Psoas muscle (tissue), 8 donors: ENCODE results near the gene RPL11. TPM values are rescaled to one million over a fixed set of nuclear protein-coding genes. Genes with fewer than 3 reads are reported as not detected.
A peak's percentile ranks its signal among the peaks of the same experiment; 100 is the strongest.

Experiments
- ATAC-seq, 4 donors: fragments of 200-7000 bp; cut with Tn5 transposase; one replicate each; pipeline ENCODE4 v1.9.1; 2020; ENCODE audit warnings: moderate library complexity in 3 of 4, mild to moderate bottlenecking in 2 of 4
- DNase-seq, 2 donors: peaks; one replicate each; pipeline ENCODE4 v3.0.0-alpha.2; 2020
- H3K27ac ChIP-seq: fragments of 200-600 bp; one replicate; pipeline ENCODE4 v1.8.0; 2022
- H3K27me3 ChIP-seq, 3 donors: fragments of 200-600 bp in 1 of 3; one replicate each; pipeline versions ENCODE4 v1.6.1 to v1.8.0; 2013 to 2022; ENCODE audit warnings: low read length in 2 of 3, mild to moderate bottlenecking in 2 of 3, moderate library complexity in 1 of 3; ENCODE audit not compliant: insufficient read depth in 3 of 3
- H3K36me3 ChIP-seq, 2 donors: fragments of 200-600 bp in 1 of 2; one replicate each; pipeline versions ENCODE4 v1.6.1 to v1.8.0; 2013 to 2022; ENCODE audit warnings: low read depth in 1 of 2, mild to moderate bottlenecking in 1 of 2, moderate library complexity in 1 of 2; ENCODE audit not compliant: insufficient read depth in 1 of 2
- H3K4me1 ChIP-seq: fragments of 200-600 bp; one replicate; pipeline ENCODE4 v1.8.0; 2022
- H3K4me3 ChIP-seq: fragments of 200-600 bp; one replicate; pipeline ENCODE4 v1.8.0; 2022; ENCODE audit warnings: mild to moderate bottlenecking
- H3K9me3 ChIP-seq: fragments of 200-600 bp; one replicate; pipeline ENCODE4 v1.8.0; 2022
- WGBS, 3 donors: extraction: QIAGEN DNeasy Blood & Tissue Kit; methylation state at CpG; one replicate each; pipeline versions ENCODE4 v1.1.6 to v1.1.7; 2013; 5-methylcytosine and 5-hydroxymethylcytosine counted together
- intact Hi-C, 2 donors: fragments of 100-400 bp; cut with DNase I; formaldehyde crosslinking; loops; one replicate each; pipeline versions ENCODE4 v1.11.0 to v1.14.2; 2022
- long read RNA-seq, 2 donors: library from polyadenylated mRNA; unstranded; transcript quantifications; one replicate each; pipeline ENCODE4 v2.0.0, GENCODE V29; 2021
- polyA plus RNA-seq, 3 donors: library from polyadenylated mRNA; stranded (reverse); fragments of 200-250 nt; gene quantifications; one replicate each; pipeline ENCODE4 v1.2.3, GENCODE V29; 2013
- total RNA-seq, 4 donors: library from RNA; stranded (reverse); fragmentation: NEBNext Ultra II Directional in 2 of 4; extraction: Animal tissue kit (Norgen Biotek cat#: 25700) in 2 of 4; gene quantifications; one replicate each; pipeline versions ENCODE4 v1.2.1 to v1.2.4, GENCODE V29; 2021 to 2023
- TF ChIP-seq, protein P1 (sequence below): fragments of 200-600 bp; IDR thresholded peaks from one replicate; pipeline ENCODE4 v1.8.0; 2022; ENCODE audit warnings: antibody characterized with exemption
- donor health status: healthy with polysubstance abuse.
- donor health status: DM: no; HTN: no; CAD: no; lungs with moderate emphysema.
- donor health status: Bipolar disorder and iron deficiency.
- donor health status: healthy.
- donor health status: DM: yes; HTN: yes; CAD: no.
- donor health status: DM: no; HTN: no; CAD: no.
- donor health status: DM: no; HTN: no; CAD: no.
- donor health status: DM: yes; HTN: yes; CAD: no.

Gene RPL11
- 100 to 1,000 TPM; 486 to 688 (median 592) TPM for total RNA-seq
- polyA plus RNA-seq: 1,000 to 10,000 TPM in 2 of 3 donors, 100 to 1,000 TPM in 1; 842 to 1,926 (median 1,102) TPM
- long read RNA-seq, donor 1, transcript RPL11-201 (6 exons, 660 nt): minor isoform, 18 of 200 reads
- long read RNA-seq, donor 1, transcript RPL11-203 (5 exons, 879 nt): minor isoform, 11 of 200 reads
- long read RNA-seq, donor 1, transcript RPL11-206 (6 exons, 1,017 nt): major isoform, 117 of 200 reads
- long read RNA-seq, donor 1, partial matches to known transcripts: 50 of 200 reads
- long read RNA-seq, donor 1, other reads (novel, unspliced or antisense): 3 of 200 reads
- long read RNA-seq, donor 2, transcript RPL11-203 (5 exons, 879 nt): minor isoform, 11 of 245 reads
- long read RNA-seq, donor 2, transcript RPL11-206 (6 exons, 1,017 nt): major isoform, 170 of 245 reads
- long read RNA-seq, donor 2, transcript RPL11-201 (6 exons, 660 nt): minor isoform, 23 of 245 reads
- long read RNA-seq, donor 2, partial matches to known transcripts: 34 of 245 reads
- long read RNA-seq, donor 2, other reads (novel, unspliced or antisense): 5 of 245 reads

DNA sequence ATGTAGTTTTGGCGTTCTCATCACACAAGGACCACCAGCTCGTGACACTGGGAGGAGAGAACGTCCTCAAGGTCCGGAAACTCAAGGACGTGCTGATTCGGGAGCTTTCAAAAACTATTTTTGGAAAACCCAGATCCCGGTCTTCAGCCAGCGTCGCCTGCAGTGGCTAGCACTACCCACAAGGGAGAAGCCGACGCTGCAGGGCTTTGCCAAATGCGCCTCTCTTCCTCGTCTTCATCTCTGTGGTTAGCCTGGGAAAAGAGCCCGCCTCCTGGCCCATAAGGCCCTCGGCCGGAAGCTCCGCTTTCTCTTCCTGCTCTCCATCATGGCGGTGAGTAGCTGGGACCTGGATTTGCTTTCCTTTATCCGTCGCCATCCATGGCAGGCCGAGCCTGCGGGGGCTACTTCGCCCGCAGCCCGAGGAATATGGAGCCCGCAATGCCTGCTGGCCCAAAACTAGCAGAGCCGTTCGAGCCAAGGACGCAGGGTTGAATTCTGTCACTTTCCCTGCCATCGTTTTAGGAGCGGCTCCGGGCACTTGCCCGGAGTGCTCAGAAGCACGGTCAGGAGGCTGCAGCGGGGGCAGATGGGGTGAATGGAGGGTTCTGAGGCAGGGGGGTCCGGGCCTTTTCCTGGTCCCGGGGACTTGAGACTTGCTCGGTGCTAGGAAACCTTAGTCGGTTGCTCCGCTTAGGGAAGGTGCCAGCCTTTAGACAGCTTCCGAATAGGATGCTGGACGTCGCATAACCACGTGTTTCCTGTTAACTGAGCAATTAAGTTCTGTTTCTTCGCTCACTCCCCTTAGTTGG, at the start of gene RPL11:
TSS of gene RPL11 (plus strand) at position 308 of the 809 bp plus-strand sequence. CDS start at position 326, 18 bp downstream.
- TF ChIP-seq, protein P1, sequence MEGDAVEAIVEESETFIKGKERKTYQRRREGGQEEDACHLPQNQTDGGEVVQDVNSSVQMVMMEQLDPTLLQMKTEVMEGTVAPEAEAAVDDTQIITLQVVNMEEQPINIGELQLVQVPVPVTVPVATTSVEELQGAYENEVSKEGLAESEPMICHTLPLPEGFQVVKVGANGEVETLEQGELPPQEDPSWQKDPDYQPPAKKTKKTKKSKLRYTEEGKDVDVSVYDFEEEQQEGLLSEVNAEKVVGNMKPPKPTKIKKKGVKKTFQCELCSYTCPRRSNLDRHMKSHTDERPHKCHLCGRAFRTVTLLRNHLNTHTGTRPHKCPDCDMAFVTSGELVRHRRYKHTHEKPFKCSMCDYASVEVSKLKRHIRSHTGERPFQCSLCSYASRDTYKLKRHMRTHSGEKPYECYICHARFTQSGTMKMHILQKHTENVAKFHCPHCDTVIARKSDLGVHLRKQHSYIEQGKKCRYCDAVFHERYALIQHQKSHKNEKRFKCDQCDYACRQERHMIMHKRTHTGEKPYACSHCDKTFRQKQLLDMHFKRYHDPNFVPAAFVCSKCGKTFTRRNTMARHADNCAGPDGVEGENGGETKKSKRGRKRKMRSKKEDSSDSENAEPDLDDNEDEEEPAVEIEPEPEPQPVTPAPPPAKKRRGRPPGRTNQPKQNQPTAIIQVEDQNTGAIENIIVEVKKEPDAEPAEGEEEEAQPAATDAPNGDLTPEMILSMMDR: peak; percentile 83
- peaks cover 43% of the 10 kb centered on the region for H3K4me1 ChIP-seq
- H3K9me3 ChIP-seq: no peaks in the 10 kb centered on the region

DNA sequence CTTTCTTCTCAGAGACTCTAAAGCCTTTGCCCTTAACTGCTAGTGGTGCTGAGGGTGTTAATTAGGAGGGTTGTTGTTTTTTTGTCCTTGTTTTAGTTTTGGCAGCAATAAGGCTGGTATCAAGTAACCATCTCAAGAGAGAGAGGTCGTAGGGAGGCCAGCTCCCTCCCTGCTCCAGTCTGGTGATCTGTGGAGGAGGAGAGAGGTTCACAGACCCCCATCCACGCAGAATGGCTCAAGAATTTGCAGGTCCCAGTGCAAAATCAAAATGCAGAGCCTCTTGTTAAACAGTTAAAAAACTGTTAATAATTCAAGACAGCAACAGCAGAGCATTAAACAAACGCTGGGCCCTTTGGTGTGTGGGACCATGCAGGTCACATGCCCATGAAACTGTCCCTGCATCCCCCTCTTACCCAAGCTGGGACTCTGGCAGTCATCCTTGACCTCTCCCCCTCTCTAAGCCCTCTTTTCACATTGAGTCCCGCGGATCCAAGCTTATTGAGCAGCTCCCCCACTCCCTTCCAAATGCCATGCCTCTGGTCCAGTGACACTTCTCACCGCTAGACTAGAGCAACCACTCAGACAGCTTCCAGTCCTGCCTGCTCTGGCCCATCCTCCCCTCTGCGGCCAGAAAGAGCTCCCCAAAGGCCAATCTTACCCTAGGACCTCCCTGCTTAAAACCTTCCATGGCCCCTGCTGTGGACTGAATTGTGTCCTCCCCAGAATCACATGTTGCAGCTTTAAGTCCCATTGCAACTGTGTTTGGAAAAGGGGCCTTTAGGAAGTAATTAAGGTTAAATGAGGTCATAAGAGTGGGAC, 47.7 kb upstream of the RPL11 start:
- DNase-seq (no peak), ATAC-seq (peak in 2 of 4 donors; percentile 32 to 60)
- peaks cover 21% of the 10 kb centered on the region for H3K4me1 ChIP-seq
- intact Hi-C loops: no loop called here
- no peaks in the 10 kb centered on the region for H3K9me3 ChIP-seq
- H3K36me3 ChIP-seq: no peaks in the 10 kb centered on the region
- no peaks in the 10 kb centered on the region for H3K27me3 ChIP-seq
- no peak overlapping the region for H3K4me3 ChIP-seq
- TF ChIP-seq, protein P1: no peak
- WGBS, 3 donors: 23 to 30% (median 28%) methylated on average over 7 of the region's 7 CpGs
- H3K27ac ChIP-seq: no peak overlapping the region

More for the DNA sequence above, at the start of gene RPL11:
- ATAC-seq (peak; percentile 98 to 99 (median 99)), DNase-seq (peak; percentile 90 to 96)
- 0 to 1% (median 0%) methylated on average over 45 of the region's 45 CpGs for WGBS, 3 donors
- Histone ChIP-seq H3K27ac (peak within 1 kb of the TSS; percentile 90), H3K4me3 (peak within 1 kb of the TSS; percentile 88), H3K36me3 (peaks cover 27 to 45% of the 10 kb centered on the region in 2 donors), H3K27me3 (no peaks in the 10 kb centered on the region)
- intact Hi-C loops: loop anchor here (2.0 to 10.0 kb wide), 2 partner anchors 51 to 53 kb away; partner anchors contain the start of gene ELOA (in 2 of the 2)

DNA sequence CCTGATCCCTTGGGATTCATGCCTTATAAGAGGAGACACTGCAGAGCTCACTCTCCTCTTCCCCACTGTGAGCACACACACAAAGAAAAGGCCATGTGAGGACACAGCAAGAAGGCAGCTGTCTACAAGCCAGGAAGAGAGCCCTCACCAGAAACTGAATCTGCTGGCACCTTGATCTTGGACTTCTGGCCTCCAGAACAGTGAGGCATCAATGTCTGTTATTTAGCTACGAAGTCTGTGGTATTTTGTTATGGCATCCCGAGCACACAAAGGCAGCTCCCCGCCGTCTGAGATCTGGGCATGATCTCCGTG, 47.1 kb upstream of the RPL11 start:
- ATAC-seq (peak in 2 of 4 donors; percentile 30 to 35), DNase-seq (no peak)
- H3K27ac ChIP-seq: no peak overlapping the region
- peaks cover 16% of the 10 kb centered on the region for H3K4me1 ChIP-seq
- WGBS, 3 donors: 28 to 44% (median 36%) methylated on average over 5 of the region's 5 CpGs
- TF ChIP-seq, protein P1: no peak
- no peaks in the 10 kb centered on the region for H3K9me3 ChIP-seq
- intact Hi-C loops: no loop called here
- H3K36me3 ChIP-seq: no peaks in the 10 kb centered on the region
- no peak overlapping the region for H3K4me3 ChIP-seq
- no peaks in the 10 kb centered on the region for H3K27me3 ChIP-seq

DNA sequence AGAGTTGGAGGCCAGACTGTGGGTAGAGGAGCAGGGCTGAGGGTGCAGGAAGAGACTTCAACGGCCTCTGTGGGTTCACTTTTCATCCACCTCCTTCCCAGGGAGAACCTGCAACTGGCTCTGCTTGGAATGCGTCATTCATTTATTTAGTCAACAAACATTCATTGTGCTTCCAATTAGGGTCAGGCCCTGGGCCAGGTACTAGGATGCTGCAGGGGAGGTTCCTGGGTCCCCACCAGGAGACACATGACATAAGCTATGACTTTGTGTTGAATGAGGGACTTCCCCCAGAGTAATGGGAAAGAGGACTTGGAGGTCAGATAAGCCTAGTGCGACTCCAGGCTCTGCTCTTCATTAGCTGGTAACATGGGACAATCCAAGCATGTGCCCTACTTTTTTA, 46.3 kb upstream of the RPL11 start:
- TF ChIP-seq, protein P1: no peak
- no peak overlapping the region for H3K27ac ChIP-seq
- H3K36me3 ChIP-seq: no peaks in the 10 kb centered on the region
- 84 to 91% (median 84%) methylated on average over 3 of the region's 3 CpGs for WGBS, 3 donors
- intact Hi-C loops: no loop called here
- peaks cover 13% of the 10 kb centered on the region for H3K4me1 ChIP-seq
- no peaks in the 10 kb centered on the region for H3K9me3 ChIP-seq
- no peaks in the 10 kb centered on the region for H3K27me3 ChIP-seq
- DNase-seq (no peak), ATAC-seq (no peak)
- H3K4me3 ChIP-seq: no peak overlapping the region
